IMR-90 (cell line): ENCODE measurements around the gene SFTA2.

Source experiments
- CTCF ChIP-seq: conservative IDR thresholded peaks from 2 replicates; pipeline ENCODE4 v1.5.1; 2012; ENCODE audit warnings: mild to moderate bottlenecking, low read depth, low read length, improper control_type of control experiment
- POLR2A ChIP-seq: IDR thresholded peaks from 2 replicates; pipeline ENCODE4 v1.6.1; 2012; ENCODE audit warnings: mild to moderate bottlenecking, low read depth, low read length
- RFX5 ChIP-seq: IDR thresholded peaks from 2 replicates; pipeline ENCODE4 v1.8.0; 2012; ENCODE audit warnings: low read depth, mild to moderate bottlenecking, low read length, moderate library complexity

GRCh38 chr6:30881392-30882203 lies 50.4 kb downstream of the SFTA2 start:
- TF ChIP-seq POLR2A (no peak), CTCF (no peak), RFX5 (no peak)
